ENCODE results near the gene RNF224. TPM values are rescaled to one million over a fixed set of nuclear protein-coding genes. Genes with fewer than 3 reads are reported as not detected.

Gene RNF224
- total and polyA plus RNA-seq, 10 of the 15 experiments (the other 5 are each of a cell fraction or from before 2014, with no cell fraction given): not detected

DNA sequence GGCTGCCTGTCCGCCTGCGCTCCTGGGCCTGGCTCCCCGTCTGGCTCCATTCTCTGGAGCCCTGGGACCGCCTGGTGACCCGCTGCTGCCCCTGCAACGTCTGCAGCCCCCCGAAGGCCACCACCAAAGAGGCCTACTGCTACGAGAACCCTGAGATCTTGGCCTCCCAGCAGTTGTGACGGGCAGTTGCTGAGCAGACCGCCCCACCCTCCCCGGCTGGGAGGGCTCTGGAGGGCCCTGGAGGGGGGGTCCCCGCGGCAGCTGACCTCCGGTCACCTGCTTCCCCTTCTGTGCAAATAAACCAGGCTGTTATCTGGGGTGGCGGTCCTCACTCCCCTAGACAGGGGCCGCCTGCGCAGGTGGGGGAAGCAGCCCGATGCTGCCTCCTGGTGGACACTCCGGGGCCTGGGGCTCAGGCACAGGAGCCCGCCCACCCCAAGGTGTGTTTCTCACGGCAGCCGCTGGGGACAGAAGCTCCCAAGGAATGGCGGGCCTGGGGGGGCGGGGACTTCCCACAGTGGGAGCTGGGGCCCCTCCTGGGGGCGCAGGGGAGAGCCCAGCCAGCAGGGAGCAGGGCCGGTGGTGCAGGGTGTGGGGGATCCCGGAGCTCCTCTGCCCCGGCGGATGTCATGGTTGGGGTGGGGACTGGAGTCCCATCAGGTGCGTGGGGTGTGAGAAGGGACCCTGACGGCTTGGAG is 9.1 kb downstream of the RNF224 start (continued):
- TF ChIP-seq, protein P1, sequence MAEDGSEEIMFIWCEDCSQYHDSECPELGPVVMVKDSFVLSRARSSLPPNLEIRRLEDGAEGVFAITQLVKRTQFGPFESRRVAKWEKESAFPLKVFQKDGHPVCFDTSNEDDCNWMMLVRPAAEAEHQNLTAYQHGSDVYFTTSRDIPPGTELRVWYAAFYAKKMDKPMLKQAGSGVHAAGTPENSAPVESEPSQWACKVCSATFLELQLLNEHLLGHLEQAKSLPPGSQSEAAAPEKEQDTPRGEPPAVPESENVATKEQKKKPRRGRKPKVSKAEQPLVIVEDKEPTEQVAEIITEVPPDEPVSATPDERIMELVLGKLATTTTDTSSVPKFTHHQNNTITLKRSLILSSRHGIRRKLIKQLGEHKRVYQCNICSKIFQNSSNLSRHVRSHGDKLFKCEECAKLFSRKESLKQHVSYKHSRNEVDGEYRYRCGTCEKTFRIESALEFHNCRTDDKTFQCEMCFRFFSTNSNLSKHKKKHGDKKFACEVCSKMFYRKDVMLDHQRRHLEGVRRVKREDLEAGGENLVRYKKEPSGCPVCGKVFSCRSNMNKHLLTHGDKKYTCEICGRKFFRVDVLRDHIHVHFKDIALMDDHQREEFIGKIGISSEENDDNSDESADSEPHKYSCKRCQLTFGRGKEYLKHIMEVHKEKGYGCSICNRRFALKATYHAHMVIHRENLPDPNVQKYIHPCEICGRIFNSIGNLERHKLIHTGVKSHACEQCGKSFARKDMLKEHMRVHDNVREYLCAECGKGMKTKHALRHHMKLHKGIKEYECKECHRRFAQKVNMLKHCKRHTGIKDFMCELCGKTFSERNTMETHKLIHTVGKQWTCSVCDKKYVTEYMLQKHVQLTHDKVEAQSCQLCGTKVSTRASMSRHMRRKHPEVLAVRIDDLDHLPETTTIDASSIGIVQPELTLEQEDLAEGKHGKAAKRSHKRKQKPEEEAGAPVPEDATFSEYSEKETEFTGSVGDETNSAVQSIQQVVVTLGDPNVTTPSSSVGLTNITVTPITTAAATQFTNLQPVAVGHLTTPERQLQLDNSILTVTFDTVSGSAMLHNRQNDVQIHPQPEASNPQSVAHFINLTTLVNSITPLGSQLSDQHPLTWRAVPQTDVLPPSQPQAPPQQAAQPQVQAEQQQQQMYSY (CRISPR knock-in tag; IDR thresholded peaks at IDR 0.05): no peak
- TF ChIP-seq NFYA (IDR thresholded peaks at IDR 0.05; ENCODE audit: borderline replicate concordance, low read depth, low read length) (no peak), SMAD1 (IDR thresholded peaks at IDR 0.05; ENCODE audit: low read depth, partially characterized antibody) (no peak), MEF2A (IDR thresholded peaks at IDR 0.05; ENCODE audit: insufficient read depth, low read depth, low read length) (no peak), TBL1XR1 (IDR thresholded peaks at IDR 0.05; ENCODE audit: low read depth, low read length) (peak; percentile 18; the same call in 1 of the 2 replicates), EP300 (IDR thresholded peaks at IDR 0.05; ENCODE audit: borderline replicate concordance in 1 of 2, control insufficient read depth in 1 of 2, low read depth in 2 of 2, low read length in 2 of 2) (no peak)
- TF ChIP-seq, protein P2, sequence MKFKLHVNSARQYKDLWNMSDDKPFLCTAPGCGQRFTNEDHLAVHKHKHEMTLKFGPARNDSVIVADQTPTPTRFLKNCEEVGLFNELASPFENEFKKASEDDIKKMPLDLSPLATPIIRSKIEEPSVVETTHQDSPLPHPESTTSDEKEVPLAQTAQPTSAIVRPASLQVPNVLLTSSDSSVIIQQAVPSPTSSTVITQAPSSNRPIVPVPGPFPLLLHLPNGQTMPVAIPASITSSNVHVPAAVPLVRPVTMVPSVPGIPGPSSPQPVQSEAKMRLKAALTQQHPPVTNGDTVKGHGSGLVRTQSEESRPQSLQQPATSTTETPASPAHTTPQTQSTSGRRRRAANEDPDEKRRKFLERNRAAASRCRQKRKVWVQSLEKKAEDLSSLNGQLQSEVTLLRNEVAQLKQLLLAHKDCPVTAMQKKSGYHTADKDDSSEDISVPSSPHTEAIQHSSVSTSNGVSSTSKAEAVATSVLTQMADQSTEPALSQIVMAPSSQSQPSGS (IDR thresholded peaks at IDR 0.05; ENCODE audit: low read length): no peak

Measured in GM12878 (cell line).